HG02938 (cell line): ENCODE data around the gene PWWP2B.
"Not testable (repeated sequence)": the region's sequence is repeated elsewhere in the genome, so short reads cannot be mapped to it uniquely, and the experiment has no call there.

Experiments used
- ATAC-seq: cut with Tn5 transposase; IDR thresholded peaks from one replicate; pipeline ENCODE4 v1.9.1; 2021; ENCODE audit warnings: mild to moderate bottlenecking, moderate library complexity; ENCODE audit not compliant: unreplicated experiment

PWWP2B gene

DNA sequence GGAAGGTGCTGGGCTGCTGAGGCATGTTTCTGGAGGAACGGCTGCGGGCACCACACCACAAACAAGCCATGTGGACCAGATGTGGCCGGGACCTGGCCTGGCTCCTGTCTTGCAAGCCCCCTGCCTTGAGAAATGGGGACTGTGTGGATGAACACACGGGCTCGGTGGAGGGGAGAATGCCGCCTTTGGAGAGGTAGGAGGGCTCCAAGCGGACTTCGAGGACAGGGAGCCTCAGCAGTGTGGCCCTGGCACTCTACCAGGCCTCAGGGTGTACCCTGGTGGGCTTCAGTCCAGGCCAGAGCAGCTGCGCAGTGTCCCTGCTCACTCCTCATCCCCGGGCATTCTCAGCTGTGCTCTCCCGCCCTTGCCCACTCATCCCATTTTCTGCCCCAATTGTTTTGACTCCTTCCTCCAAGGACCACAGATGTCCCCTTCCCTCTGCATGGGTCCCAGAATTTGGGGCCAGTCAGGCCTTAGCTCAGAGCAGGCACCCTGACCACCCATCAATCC lies 31.5 kb downstream of the PWWP2B start:
- no peak for ATAC-seq

DNA sequence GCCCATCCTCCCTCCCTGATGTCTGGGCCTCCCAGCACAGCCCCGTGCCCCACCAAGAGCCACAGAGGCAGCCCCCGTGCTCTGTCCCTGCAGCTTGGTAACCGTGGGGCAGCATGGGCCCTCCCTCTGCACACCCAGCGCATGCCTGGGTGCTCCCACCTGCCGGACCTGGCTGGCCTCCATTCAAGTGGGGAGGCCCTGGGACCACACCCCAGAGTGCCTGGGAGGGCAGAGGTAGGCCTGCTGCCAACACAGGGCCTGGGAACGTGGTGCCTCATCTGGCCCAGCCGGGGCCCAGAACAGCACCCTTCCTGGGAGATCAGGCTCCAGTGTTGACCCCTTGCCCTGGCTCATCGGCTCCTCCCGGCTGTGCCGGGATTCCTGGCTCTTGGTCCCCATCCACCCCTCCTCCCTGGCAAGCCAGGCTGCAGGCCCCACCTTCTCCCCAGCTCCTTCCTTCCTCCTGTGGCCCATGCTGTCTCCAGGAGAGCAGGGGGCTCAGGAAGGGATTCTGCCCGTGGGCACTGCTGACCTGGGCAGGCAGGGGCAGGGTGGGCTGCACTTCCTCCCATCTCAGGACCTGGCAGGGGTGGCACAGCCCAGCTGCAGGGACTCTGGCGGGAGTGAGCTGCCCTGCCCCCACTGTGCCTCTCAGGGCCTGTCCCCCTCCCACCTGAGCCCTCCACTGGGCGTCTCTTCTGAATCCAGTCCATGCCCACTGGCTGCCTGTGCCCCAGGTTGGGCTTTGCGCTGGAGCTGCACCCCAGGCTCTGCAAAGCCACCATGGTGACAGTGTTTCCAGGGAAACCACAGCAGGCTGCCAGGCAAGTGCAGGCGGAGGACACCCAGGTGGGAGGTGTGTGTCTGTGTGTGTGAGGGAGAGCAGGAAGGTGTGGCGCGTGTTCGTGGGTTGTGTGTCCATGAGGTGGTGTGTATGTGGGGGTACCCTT lies 32.6 kb downstream of the PWWP2B start:
- ATAC-seq: no peak

GRCh38 chr10:132430231-132430743 lies 33.3 kb downstream of the PWWP2B start:
- ATAC-seq: no peak

DNA sequence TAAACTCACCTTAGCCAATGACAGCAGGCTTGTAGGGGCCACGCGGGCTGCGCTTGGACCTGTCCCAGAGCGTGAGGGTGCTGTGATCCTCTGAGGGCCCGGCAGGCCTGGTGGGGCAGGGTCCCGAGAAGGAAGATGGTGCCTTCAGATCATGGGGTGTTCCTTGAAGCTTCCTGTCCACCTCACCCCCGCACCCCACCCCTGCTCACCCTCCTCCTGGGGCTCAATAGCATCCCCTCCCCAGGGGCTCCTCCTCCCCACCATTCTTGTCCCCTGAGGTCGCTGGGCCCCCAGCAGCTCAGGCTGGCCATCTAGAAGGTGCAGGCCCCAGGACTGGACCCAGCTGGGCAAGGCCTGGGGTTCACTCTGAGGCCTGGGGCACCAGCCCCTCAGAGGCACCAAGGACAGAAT lies 33.9 kb downstream of the PWWP2B start:
- no peak for ATAC-seq

DNA sequence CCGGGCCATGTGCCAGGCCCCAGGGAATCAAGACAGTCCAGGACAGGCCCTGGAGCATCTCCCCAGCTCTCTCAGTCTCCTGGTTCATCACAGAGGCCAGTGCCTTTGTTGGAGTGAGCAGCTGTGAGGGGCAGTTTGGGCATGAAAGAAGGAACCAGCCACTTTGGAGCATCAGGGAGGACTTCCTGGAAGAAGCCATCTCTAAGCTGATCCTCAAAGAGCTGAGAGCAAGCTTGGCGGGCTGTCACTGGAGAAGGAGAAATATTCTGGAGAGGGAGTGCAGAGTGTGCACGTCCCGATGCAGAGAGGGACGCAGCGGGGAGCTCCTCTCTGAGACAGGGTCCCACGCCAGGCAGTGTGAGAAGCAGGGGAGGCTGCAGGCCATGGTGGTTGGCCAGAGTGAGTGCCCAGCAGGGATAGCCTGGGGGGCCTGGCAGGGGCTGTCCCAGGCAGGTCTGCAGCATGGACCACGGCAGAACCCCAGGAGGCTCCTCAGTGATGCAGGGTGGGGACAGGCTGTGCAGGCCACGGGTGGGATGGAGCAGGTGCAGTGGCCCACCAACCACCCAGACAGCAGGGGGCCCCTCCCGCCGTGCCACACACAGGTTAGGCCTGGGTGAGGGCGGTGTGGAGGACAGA lies 34.7 kb downstream of the PWWP2B start:
- ATAC-seq: no peak

DNA sequence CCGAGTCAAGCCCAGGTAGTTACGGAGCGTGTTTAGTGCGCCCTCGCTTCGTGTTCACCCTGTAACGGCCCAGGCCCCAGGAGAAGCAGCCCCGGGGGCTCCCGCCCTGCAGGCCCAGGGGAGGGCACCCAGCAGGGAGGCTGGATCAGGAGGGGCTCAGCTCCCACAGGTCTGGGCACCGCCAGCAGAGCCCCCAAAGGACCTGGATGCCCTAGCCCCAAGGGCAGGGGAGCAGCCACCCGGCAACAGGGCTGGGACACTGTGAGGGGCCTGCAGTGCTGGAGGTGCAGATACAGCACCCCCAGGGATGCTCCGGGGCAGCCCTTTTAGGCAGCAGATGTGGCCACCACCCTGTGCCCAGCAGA lies 35.2 kb downstream of the PWWP2B start:
- no peak for ATAC-seq

DNA sequence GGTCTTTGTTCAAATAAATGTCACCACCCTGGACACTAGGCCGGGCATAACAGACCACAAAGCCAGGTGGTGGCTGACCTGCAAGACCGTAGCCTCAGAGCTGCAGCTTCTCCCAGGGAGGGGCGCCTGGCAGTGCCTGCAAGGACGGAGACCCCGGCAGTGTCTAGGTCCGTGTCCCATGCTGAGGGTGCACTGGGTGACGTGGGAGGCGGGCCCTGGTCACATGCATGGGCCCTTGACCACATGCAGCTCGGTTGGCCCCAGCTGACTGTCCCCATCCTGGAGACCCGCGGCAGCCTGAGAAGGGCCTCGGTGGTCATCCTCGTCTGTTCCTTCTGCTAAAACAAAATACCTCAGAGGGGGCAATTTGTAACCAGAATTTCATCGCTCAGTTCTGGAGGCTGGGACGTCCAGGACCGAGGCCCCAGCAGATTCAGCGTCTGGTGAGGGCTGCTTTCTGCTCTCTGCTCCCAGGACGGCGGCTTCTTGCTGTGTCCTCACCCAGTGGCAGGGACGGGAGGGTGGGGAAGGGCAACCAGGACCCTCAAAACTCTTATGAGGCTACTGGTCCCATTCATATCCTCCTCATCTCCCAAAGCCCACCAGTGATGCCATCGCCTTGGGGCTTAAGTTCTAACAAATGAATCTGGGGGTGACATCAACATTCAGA lies 36.8 kb downstream of the PWWP2B start:
- ATAC-seq: no peak

DNA sequence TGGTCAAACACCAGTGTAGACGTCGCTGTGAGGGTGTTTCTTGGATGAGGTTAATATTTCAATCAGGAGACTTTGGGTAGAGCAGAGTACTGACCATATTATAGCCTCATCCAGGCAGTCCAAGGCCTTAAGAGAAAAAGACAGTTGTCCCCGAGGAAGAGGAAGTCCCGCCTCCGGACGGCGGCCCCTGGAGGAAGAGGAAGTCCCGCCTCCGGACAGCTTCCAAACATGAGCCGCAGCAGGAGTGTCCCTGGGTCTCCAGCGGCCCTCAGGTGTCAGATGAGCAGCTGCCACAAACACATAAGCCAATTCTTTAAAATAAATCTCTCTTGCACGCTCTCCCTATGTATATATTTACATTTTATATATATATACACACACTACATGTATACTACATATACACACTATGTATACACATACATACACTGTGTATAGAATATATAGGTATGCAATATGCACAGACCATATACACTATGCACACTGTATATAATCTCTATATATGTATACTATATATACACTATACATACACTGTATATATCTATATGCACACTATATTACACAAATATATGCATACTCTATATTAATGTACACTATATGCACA lies 37.5 kb downstream of the PWWP2B start:
- no peak for ATAC-seq

- ATAC-seq: not testable (repeated sequence)
Measured at GRCh38 chr10:132435320-132435719, 38.3 kb downstream of the PWWP2B start.

DNA sequence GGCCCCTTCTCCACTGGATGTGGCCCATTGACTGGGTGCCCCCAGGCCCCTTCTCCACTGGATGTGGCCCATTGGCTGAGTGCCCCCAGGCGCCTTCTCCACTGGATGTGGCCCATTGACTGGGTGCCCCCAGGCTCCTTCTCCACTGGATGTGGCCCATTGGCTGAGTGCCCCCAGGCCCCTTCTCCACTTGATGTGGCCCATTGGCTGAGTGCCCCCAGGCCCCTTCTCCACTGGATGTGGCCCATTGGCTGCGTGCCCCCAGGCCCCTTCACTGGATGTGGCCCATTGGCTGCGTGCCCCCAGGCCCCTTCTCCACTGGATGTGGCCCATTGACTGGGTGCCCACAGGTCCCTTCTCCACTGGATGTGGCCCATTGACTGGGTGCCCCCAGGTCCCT lies 39.1 kb downstream of the PWWP2B start:
- not testable (repeated sequence) for ATAC-seq

DNA sequence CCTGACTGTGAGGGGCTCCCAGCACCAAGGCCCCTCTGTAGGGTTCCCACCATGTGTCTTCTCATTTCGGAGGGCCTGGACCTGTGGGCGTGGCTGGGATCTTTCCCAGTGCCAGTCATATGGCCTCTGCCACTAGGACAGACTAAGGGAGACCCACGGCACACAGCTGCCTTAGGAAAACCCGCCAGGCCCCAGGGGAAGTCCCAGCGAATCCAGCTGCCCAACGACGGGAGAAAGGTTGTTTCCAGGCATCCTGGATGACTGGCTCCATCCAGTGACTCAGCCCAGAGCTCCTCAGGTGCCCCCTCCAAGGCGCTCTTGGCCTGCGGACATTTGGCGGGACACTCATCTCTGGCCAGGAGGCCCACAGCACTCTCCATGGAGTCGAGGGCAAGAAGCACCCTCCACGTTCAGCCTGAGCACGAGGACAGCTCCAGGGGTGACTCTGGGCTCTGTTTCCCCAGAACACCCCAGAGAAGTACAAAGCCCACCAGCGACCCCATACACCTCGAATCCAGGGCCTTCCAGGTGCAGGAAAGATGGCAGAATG lies 39.9 kb downstream of the PWWP2B start:
- no peak for ATAC-seq

GRCh38 chr10:132437541-132437950 lies 40.5 kb downstream of the PWWP2B start:
- no peak for ATAC-seq

DNA sequence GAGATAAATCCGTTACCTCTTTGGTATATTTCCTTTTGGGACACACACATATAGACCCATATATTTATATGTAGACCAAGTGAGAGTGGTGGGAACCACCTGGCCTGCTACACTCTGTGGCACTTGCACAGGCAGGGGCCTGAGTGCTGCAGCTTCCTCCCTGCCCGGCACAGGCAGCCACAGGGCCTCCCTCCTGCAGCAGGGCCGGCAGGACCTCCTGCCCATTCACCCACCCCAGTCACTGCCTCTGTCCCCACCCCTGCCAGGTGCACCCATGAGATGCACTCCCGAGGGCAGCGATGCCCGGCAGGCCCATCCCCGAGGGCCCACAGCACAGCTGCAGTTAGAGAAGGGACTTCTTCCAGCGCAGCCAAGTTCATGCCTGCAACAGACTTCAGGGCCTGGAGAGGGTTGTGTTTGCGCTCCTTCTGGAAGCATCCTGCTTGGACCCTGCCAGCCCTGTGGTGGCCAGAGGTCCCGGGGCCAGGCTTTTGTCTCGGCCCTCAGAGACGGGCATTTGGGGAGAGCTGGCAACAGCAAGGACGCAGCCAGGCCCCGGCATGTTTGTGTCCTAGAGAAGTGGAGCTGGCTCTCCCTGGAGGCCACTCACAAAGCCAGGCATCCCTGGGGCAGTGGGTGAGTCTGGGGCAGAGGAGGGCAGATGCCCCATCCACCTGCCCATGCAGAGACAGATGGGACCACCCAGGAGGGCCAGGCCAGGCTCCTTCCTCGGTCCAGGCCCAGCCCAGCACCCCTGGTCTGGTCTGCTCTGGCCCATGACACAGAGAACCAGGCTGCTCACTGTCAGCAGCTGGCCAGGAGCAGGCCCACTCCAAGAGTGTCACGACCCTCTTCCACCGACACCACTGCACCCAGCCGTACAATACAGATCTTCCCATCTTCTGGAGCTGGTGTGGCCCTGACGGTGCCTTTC lies 41.4 kb downstream of the PWWP2B start:
- ATAC-seq: no peak

- no peak for ATAC-seq
Measured at GRCh38 chr10:132439025-132439388, 42.0 kb downstream of the PWWP2B start.

DNA sequence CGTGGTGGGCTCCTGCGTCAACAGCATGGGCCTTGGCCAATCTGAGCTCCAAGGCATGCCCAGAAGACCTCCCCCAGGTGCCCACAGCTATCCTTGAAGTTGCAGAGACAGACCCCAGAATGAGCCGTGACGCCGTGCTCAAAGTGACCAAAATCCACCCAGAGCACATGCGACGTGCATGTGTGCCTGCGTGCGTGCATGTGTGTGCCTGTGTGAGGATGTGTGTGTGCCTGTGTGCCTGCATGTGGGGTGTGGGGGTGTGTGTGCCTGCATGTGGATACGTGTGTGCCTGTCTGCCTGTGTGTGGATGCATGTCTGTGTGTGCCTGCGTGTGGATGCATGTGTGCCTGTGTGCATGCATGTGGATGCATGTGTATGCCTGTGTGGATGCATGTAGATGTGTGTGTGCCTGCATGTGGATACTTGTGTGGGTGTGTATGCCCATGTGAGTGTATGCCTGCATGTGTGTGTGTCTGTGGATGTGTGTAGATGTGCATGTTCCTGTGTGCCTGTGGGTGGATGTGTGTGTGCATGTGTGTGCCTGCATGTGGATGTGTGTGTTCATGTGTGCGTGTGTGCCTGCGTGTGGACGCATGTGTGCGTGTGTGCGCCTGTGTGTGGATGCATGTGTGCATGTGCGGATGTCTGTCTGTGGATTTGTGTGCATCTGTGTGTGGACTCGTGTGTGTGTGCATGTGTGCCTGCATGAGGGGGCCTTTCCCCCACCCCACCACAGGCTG lies 42.6 kb downstream of the PWWP2B start:
- no peak for ATAC-seq

DNA sequence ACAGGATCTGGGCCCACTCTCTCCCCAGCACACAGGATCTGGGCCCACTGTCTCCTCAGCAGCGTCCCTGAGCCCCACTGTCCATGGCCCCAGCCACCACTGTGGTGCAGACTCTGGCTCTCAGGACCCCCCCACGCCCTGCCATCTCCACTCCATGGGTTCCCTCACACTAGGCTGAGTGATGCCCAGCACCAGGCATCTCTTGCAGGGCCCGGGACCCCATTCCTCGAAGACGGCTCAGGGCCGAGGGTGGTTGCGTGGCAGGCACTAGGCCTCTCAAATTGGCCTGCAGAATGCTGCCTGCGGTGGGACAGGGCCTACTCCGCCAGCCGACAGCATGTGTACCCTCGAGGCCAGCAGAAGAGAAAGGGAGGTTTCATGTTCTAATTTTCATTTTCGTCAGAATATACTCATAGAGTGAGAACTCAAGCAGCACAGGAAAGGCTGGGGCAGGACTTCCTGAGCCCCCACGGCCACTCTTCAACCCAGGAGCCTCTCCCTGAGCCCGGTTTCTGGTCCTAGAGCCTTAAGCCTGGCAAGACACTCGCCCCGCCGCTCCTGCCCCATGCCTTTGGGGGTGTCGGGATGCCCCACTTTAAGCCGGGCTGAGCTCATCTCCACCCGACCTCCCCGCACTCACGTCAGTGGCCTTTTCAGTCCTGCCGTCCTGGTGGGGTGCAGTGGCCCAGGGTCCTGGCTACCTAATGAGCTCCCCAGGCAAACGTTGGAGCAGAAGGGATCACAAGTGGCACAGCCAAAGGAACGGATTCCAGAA lies 44.0 kb downstream of the PWWP2B start:
- ATAC-seq: no peak

DNA sequence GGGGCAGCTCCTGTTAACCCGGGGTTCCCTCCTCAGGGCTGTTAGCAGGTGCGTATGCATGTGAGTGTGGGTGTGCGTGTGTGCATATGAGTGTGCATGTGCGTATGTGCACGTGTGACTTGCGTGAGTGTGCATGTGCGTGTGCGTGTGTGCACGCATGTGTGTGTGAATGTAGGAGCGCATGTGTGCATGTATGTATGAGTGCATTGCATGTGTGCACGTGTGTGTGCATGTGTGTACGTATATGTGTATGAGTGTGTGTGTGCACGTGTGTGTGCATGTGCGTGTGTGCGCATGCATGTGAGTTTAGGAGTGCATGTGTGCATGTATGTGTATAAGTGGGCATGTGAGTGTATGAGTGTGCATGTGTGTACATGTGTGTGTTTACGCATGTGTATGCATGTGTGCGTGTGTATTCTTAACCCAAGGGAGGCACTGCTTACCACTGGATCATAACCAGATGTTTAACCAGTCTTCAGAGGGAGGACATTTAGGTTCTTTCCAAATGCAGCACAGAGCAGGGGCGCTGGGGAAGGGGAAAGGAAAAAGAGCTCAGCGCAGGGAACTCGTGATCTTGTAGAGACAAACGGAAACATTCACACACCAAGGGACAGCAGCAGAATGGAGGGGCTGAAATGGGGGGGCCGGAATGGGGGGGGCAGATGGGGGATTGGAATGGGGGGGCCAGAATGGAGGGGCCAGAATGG lies 45.0 kb downstream of the PWWP2B start:
- no peak for ATAC-seq

- ATAC-seq: no peak
Measured at GRCh38 chr10:132442636-132443035, 45.6 kb downstream of the PWWP2B start.
